Measurements from ENCODE around the gene DIS3L2.
"Not testable (repeated sequence)": the region's sequence is repeated elsewhere in the genome, so short reads cannot be mapped to it uniquely, and the experiment has no call there.

Gene DIS3L2

DNA sequence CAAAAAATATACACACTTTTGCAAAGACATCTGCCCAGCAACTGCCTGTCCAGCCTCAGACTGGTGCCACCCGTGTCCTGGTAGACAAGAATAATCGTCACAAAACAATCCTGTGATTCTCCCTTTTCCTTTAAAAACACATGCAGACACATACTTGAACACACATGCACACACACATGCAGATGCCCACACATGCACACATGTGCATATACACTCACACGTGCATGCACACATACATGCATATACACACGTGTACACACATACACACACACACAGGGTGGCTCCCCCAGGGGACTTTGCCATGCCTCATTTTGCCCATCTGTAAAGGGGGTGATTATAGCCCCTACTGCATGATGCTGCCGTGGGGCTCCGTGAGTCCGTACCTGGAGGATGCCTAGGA is 392.1 kb downstream of the DIS3L2 start:
- DNase-seq = no peak

DNA sequence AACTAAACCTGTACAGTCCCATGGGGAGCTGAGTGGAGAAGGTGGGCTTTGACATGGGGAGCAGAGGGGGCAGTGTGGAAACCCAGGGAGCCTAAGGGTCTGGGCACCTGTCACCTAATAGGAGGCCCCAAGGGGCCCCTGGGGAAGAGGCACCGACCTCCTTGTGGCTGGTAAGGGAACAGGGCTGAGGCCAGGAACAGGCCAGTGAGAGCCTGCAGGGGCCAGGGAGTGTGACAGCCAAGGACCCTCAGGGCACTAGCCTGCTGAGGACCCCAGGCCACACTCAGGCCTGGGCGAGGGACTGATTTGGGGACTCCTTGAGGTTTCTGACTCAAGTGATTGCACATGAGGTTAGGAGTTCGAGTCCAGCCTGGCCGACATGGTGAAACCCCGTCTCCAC is 392.6 kb downstream of the DIS3L2 start:
- DNase-seq = no peak

DNA sequence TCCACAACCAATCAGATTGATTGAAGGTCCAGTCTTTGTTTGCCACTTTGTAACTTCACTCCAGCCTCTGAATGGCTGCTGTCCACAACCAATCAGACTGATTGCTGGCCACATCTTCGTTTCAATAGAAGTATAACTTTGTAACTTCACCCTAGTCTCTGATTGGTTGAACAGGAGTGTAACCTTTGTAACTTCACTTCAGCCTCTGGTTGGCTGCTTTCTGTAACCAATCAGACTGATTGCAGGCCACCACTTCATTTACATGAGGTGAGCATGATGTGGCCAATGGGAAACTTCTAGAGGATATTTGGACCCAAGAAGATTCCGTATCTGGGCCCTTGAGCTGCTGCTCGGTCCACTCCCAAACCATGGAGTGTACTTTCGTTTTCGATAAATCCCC is 400.1 kb downstream of the DIS3L2 start:
- no peak for DNase-seq

DNA sequence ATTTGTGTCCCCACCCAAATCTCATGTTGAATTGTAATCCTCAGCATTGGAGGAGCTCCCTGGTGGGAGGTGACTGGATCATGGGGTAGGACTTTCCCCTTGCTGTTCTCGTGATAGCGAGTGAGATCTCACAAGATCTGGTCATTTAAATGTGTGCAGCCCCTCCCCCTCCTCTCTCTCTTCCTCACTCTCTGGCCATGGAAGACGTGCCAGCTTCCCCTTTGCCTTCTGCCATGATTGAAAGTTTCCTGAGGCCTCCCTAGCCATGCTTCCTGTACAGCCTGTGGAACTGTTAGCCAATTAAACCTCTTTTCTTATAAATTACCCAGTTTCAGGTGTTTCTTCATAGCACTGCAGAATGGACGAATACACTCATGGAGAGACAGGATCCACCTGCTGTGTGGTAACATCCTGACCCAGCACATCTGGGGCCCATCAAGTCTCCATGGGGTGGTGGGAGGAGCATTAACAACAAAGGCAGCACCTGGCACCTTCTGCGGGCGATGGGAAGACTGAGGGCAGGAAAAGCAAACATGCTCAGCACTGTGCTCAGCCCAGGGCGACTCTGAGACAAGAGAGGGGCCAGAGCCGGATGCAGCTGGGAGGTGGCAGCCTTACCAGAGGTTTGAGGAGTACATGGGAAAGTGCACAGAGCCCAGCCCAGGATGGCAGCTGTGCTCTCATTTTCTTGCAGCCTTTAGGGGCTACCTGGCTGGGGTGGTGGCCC is 400.8 kb downstream of the DIS3L2 start:
- no peak for DNase-seq

DNA sequence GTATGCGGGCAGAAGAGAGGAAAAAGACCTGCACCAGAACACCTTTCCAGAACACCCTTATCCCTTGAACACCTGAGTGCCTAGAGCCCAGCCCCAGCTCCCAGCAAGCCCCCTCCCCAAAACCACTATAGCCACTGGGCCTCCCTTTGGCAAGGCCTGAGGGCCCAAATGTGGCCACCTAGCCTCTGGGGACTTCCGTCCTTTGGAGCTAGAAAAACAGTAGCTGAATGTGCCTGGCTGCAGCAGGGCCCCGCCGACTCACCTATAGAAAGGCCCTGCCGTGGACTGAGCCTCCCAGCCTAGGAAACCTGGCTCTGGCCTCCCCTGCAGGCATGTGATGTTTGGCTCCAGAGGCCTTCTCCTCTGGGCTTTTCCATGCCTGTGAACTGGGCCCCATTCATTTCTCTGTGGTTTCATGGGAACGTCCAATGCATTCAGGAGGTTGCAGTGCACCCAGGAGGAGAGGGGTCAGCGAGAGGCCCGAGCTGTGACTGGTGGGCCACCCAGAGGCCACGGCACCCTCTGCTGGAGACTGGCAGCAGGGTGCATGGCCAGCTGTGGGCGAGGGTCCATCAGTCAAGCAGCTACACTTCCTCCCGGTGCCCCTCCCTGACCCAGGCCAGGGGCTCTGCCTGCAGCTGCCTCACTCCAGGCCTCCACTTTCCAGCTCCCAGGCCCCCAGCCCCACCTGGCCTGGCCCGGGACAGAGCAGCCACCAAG is 401.7 kb downstream of the DIS3L2 start:
- DNase-seq = not testable (repeated sequence)

DNA sequence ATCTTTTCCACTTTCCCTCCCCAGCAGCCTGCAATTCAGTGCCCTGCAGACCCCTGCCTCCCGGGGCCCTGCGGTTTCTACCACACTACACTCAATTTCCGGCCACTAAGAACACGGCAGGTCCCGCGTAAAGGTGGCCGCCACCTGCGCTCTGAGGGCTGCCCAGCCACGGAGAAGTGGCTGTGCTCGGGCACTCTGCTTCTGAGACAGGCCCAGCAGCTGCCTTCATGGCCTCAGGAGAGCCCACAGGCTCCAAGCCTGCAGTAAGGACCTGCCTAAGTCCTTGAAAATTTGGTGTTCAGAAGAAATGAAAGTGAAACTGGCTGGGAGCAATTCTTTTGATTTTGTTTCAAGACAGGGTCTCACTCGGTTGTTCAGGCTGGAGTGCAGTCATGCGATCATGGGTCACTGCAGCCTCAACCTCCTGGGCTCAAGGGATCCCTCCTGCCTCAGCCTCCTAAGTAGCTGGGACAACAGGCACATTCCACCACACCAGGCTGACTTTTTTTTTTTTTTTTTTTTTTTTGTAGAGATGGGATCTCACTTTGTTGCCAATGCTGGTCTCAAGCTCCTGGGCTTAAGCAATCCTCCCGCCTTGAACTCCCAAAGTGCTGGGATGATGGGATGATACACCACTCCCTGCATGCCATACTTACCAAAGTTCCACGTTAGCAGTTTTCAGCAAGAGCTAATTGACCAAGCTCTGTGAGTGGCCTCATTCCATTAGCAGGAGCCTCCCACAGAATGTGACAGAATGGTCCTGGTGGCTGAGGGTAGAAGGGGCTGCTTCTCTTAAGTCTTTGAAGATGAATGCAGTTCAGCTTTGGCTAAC is 402.5 kb downstream of the DIS3L2 start:
- DNase-seq = no peak

DNA sequence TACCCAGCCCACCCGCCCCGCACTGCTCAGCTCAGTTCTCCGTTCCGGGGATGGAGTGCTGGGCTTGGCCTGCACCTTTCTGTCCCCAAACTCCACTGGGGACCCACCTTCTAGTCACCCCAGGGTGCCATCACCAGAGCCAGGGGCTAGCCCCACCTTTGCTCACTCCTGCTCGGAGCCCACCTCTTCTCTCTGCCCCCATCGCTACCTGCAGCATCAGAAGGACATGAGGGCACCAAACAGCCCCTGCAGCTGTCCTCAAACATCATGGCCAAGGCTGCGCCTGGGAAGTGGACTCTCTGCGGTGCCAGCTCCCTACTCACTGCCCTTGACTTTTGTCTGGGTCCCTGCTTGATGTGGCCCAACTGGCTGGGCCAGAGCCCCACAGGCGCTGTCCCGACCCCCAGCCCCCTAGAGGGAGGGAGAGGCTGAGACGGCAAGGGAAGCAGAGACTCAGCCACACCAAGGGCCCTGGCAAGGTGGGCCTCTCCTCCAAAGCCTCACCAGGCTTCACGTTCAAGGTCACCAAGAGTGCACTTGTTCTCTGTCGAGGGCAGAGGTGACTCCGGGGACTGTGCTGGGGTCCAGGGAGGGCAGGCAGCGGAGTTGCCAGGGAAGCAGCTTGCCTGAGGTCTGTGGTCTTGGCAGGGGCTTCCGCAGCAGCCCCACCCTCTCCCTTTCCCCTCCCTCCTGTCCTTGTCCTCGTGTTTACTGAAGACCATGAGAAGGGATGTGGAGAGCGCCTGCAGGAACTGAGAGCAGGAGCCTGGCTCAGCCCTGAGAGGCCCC is 403.5 kb downstream of the DIS3L2 start:
- not testable (repeated sequence) for DNase-seq

DNA sequence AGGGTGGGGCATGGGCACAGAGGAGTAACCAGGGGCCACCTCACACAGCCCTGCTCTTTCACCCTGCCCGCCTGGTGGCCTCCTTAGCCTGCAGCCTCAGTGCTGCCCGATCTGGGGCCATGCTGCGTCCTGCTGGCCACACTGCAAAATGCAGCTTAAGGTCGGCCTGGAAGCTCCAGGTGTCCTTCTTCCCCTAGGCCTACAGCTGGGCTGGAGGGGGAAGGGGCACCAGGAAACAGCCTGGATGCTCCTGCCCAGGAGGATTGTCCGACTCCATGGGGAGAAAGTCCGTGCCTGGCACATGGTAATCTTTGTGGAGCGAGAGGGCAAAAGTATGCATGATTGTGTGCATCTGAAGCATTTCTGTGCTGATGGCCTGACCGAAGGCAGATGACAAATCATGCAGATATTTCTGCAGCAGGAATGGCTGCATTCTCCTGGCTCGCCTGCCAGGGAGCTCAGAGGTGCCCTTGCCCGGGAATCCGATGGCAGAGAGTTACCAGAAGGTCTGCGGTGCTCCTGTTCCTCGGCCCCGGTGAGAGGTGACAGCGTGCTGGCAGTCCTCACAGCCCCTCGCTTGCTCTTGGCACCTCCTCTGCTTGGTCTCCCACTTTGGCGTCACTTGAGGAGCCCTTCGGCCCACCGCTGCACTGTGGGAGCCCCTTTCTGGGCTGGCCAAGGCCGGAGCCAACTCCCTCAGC is 404.3 kb downstream of the DIS3L2 start:
- DNase-seq = no peak

DNA sequence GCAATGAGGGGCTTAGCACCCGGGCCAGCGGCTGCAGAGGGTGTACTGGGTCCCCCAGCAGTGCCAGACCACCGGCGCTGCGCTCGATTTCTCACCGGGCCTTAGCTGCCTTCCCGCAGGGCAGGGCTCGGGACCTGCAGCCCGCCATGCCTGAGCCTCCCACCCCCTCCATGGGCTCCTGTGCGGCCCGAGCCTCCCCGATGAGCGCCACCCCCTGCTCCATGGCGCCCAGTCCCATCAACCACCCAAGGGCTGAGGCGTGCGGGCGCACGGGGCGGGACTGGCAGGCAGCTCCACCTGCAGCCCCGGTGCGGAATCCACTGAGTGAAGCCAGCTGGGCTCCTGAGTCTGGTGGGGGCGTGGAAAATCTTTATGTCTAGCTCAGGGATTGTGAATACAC is 404.9 kb downstream of the DIS3L2 start:
- DNase-seq = not testable (repeated sequence)

DNA sequence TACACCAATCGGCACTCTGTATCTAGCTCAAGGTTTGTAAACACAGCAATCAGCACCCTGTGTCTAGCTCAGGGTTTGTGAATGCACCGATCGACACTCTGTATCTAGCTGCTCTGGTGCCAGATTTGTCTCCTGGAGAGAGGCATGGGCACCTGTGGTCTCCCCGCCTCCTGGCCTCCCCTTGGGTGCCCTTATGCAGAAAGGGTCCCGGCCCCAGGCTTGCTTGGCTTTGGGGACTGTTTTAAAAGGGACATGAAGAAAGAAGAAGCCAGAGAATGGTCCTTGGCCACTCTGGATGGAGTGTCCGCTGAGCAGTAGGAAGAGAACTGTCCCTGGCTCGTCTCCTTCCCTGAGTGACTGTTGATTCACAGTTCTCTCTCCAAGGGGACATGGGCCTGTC is 405.5 kb downstream of the DIS3L2 start:
- DNase-seq = no peak

DNA sequence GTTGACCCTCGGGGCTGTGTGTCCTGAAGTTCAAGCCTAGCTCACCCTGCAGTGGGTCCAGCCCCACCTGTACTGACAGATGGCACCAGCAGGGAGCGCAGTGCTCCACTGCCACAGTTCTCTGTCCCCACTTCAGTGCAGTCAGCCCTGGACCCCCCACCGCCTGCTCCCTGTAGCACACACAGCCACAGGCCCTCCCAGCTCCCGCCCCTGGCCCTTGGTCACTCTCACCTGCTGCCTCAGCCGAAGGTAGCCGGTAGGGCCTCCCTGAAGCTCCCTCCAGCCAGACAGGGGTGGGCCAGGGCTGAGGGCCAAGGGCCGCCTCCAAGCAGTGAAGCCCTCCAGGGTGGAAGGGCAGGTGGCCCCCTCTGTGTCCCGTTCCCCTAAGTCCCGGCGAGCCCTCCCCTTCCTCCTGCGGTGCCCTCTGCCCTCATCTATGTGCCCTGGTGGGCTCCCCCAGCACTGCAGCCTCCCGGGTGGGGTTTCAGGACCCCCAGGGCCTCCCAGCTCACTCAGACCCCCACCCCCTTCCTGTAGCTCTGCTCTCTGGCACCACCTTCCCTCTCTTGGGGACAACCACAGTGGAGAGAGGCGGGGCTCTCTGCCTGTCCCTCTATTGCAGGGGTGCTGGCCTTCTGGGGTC is 406.2 kb downstream of the DIS3L2 start:
- no peak for DNase-seq

DNA sequence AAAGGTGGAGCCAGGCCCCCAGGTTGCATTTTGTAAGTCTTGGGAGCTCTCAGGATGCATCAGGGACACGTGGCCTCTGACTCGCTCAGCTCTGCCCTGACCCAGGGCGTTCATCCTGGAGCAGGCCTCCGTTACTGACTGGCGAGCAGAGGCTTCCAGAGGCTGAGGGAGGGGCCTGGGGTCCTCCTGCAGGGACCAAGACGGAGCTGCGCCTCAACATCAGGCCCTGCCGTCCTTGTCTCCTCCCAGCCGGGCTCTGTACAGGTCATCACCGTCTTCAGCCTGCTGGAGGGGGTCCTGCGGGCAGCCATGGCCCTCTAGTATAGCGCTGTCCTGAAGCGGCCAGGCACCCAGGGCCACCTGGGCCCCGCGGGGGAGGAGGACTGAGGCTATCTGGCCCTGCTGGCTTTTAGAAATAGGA is 406.8 kb downstream of the DIS3L2 start:
- no peak for DNase-seq

DNA sequence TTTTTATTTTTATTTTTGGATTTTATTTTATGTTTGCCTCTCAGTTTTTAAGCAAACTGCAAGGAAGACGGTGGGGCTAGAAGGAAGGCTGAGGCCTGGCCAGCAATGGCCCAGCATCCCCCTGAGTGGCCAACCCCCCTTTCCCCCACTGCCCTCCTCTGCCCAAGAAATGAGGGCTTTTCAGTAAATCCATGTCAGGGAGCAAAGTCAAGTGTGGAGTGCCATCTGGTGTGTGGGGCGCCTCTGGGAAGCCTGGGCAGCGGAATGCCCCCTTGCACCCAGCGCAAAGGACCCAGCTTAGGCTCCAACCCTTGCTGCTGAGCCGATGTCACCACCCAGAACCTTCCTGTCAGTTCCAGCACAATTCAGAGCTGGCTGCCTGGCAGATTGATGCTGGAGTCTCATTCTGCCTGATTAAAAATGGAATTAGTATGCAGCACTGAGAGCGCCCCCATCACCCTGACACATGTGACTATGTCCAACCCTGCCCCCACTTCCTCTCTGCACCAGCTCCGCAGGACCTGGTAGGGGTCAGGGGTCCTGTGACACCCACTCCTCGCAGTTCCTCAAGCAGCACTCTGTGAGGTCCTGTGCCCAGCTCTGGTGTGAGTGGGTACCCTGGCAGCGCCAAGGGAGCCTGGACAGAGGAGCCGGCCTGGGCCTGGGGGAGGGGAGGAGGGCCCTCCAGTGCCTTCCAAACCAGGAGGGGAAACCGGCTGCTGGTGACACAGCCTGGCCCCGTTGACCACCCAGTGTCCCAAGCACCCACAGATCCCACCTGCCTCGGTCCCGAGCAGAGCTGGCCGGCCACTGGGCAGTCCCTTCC is 407.8 kb downstream of the DIS3L2 start:
- DNase-seq = no peak

DNA sequence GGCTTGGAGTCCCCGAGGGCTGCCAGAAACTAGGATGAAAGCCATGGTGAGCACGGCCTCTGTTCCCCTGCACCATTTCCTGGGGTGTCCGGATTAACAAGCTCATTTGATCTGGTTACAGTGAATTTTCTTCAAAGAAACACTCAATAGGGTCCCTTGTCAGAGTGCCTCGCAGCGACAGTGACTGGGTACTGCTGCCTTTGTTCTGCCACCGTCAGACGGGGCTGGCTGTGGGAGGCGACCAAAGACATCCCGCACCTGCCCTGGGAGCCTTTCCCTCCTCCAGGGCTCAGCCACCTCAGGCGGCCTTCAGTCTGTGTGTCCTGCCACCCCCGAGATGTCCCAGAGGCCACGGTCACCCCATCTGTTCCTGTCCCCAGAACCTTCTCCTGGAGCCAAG is 408.5 kb downstream of the DIS3L2 start:
- DNase-seq = not testable (repeated sequence)

DNA sequence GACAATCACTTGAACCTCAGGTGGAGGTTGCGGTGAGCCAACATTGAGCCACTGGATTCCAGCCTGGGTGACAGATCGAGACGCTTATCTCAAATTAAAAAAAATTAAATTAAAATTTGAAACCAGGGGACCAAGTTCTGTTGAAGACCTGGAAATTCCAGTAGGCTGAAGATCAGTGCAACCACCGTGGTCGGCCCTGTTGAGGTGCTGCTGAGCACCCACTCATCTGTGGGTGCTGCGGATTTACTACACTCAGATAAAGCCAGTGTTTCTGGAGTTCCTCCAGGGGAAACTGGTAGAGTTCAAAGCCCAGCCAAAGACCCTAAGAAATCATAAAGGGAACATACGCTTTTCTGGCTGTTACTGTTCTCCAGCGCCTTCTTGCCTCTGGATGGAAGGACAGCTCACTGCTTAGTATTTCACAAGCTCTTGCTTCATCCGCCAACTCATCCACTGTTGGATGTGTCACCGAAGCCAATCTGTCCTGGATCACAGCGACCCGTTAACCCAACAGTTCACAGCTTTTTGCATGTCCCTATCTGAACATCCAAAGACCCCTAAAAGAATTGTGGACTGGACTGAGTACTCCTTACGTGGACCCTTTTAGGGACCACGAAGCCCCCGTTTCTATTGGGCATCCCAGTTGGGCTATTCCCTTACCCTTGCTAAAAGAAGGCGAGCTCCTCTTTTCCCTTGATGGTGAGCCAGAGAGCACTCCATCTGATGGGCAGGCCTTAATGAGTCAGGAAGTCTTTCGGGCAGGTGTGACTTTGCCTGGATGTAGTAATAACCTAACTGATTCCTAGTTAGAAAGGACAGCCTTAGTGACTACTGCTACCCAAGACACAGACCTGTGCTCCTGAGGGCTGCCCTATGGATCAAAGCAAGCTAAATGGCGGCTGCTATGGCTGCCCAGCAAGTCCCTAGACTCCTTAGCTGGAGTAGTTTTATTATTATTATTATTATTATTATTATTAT is 411.0 kb downstream of the DIS3L2 start:
- no peak for DNase-seq

DNA sequence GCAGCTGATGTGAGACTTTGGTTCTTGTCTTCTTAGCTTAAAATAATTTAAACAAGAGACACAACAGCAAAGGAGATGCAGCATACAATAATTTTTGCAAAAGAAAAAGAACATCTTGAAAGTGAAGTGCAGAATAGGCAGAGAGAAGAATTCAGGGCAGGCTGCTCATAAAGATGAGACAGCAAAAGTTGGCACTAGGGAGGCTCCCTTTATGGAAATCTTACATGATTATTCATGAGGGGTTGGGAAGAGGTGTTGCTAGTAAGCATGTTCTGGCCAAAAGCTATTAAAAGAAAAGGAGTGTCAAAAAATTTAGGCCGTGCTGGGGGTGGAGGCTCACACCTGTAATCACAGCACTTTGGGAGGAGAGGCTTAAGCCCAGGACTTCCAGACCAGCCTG is 412.8 kb downstream of the DIS3L2 start:
- DNase-seq = no peak

DNA sequence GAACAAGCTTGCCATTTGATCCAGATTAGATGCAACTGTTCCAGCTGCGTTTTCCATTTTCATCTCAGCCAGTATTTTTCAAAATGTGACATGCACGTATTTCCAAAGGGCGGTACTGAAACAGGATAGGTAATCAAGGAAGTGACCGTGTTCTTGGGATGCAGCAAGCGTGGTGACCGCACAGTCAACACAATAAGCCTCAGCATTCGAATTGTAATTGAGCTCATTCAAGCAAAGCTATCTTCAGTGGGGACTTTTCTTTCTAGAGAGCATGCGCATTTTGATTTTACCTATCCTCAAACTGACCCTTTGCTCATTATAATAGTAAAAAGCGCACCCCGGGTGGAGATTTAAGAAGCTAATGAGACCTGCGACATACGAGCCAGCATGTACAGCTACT is 413.7 kb downstream of the DIS3L2 start:
- DNase-seq = no peak

DNA sequence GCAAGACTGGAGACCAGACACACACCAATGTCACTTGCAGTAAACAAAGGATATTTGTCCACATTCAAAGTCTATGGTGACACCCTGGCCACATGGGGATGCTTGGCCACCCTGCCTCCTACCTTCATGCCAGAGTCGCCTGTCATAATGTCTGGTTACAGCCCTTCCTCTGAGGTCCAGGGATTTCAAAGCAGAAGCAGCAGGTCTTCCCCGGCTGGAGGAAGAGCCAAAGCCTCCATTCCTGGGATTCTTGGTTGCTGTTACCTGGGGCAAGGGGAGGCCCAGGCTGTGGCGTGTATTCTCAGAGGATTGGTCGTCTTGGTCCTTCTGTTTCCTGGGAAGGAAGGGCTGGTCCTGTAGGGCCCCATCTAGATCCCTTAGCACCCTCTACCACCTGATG is 414.7 kb downstream of the DIS3L2 start:
- DNase-seq = no peak

DNA sequence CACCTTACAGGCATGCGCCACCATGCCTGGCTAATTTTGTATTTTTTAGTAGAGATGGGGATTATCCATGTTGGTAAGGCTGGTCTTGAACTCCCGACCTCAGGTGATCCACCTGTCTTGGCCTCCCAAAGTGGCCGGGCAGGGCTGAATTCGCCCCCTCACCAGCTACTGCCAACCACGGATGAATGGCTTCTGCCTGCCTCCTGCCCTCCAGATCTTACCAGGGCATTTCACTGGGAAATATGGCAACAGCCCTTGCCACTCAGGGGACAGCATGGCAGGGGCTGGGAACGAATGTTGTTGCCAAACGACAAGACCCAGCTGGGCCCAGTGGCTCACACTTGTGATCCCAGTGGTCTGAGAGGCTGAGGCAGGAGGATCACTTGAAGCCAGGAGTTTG is 415.2 kb downstream of the DIS3L2 start:
- no peak for DNase-seq

DNA sequence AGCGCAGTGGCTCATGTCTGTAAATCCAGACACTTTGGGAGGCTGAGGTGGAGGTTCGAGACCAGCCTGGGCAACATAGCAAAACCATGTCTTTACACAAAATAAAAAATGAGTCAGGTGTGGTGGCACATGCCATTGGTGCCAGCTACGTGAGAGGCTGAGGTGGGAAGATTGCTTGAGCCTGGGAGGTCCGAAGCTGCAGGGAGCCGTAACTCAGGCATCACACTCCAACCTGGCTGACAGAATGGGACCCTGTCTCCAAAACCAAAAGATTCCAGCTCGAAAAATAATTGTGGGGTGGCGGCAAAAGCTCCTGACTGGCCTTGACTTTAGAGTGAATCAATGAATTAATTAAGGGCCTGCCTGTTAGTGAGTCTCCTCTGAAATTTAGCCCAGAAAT is 415.8 kb downstream of the DIS3L2 start:
- no peak for DNase-seq

All from DMS 273 treated with DMSO at 0.1 percent for 48 hours (cell line).